Natural killer cell (primary cell): ENCODE measurements around the gene TIGD1. TPM values are rescaled to one million over a fixed set of nuclear protein-coding genes. Genes with fewer than 3 reads are reported as not detected.

Experiments
- ATAC-seq, 3 donors: fragments of 150-1000 bp in 2 of 3; fragments of 200-7000 bp in 1 of 3; cut with Tn5 transposase; 1 replicate in 1 of 3; 2 replicates in 2 of 3; pipeline ENCODE4 v1.10.0; 2021; ENCODE audit warnings: mild to moderate bottlenecking in 2 of 3, moderate library complexity in 2 of 3
- DNase-seq, 2 donors: peaks; one replicate each; pipeline versions ENCODE4 v3.0.0 to v3.0.0-alpha.2; 2013 to 2021; ENCODE audit warnings: mixed read lengths in 1 of 2
- H3K27ac ChIP-seq: one replicate; pipeline ENCODE4 v1.5.1; 2013; ENCODE audit warnings: mild to moderate bottlenecking, low read length
- H3K27me3 ChIP-seq: one replicate; pipeline ENCODE4 v1.6.1; 2013; ENCODE audit warnings: low read length; ENCODE audit not compliant: control insufficient read depth, insufficient read depth
- H3K36me3 ChIP-seq: one replicate; pipeline ENCODE4 v1.6.1; 2013; ENCODE audit warnings: low read length; ENCODE audit not compliant: control insufficient read depth, insufficient read depth
- H3K4me1 ChIP-seq: one replicate; pipeline ENCODE4 v1.6.1; 2013; ENCODE audit warnings: low read length; ENCODE audit not compliant: control insufficient read depth, insufficient read depth
- H3K4me3 ChIP-seq: one replicate; pipeline ENCODE4 v1.5.1; 2013; ENCODE audit warnings: low read length
- H3K9me3 ChIP-seq: one replicate; pipeline ENCODE4 v1.6.1; 2013; ENCODE audit warnings: low read length; ENCODE audit not compliant: control insufficient read depth, insufficient read depth
- H3K27ac Mint-ChIP-seq, 2 donors: one replicate each; pipeline ENCODE4 v1.8.0; 2022; ENCODE audit warnings: mild to moderate bottlenecking in 2 of 2, mixed read lengths in 2 of 2, moderate library complexity in 1 of 2
- H3K27me3 Mint-ChIP-seq, 2 donors: one replicate each; pipeline ENCODE4 v1.8.0; 2022; ENCODE audit warnings: low read depth in 2 of 2, mixed read lengths in 2 of 2
- H3K36me3 Mint-ChIP-seq: one replicate; pipeline ENCODE4 v1.8.0; 2022; ENCODE audit warnings: mixed read lengths
- H3K4me1 Mint-ChIP-seq, 2 donors: one replicate each; pipeline ENCODE4 v1.8.0; 2022; ENCODE audit warnings: mixed read lengths in 2 of 2
- H3K4me3 Mint-ChIP-seq: one replicate; pipeline ENCODE4 v1.8.0; 2022; ENCODE audit warnings: mild to moderate bottlenecking, moderate library complexity, mixed read lengths
- H3K9me3 Mint-ChIP-seq, 2 donors: one replicate each; pipeline ENCODE4 v1.8.0; 2022; ENCODE audit warnings: mixed read lengths in 2 of 2
- WGBS: methylation state at CpG from one replicate; pipeline ENCODE4 v1.1.7; 2013; ENCODE audit warnings: missing lambda C conversion rate; ENCODE audit not compliant: insufficient coverage; 5-methylcytosine and 5-hydroxymethylcytosine counted together
- intact Hi-C: fragments of 100-400 bp; cut with micrococcal nuclease; formaldehyde crosslinking; loops from one replicate; pipeline ENCODE4 v1.14.2; 2022
- total RNA-seq, 4 donors: library from RNA; stranded (reverse); fragments of 120-200 nt in 1 of 4; gene quantifications; one replicate each; pipeline versions ENCODE4 v1.2.3 to v1.2.4, GENCODE V29; 2013 to 2022
- TF ChIP-seq, protein P1 (sequence below): fragments of 200-600 bp; IDR thresholded peaks from one replicate; pipeline ENCODE4 v1.8.0; 2022; ENCODE audit warnings: antibody characterized with exemption

TIGD1 gene
- total RNA-seq, 3 donors from 2014 or later (not counting 1 experiment from before 2014, with no cell fraction given), result 10.6 to 13.2 (median 12.4) TPM

DNA sequence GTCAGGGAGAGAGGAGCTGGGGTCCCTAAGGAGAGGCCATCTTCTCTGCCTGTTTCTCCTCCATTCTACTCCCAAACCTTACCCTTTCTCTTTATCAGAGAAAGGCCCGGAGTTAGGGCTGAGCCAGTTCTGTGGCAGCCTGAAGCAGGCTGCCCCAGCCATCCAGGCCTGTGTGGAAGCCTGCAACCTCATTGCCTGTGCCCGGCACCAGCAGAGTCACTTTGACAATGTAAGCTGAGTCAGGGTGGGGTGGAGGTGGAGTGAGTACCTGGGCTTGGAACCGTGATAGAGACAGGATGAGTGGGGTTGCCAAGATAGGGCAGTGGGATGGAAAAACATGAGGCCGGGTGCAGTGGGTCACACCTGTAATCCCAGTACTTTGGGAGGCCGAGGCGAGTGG, 5.7 kb downstream of the TIGD1 start:
- H3K27me3 ChIP-seq, result no peaks in the 10 kb centered on the region
- ATAC-seq (no peak), DNase-seq (no peak)
- Mint-ChIP-seq H3K4me3 (no peak overlapping the region), H3K4me1 (peaks cover 22 to 27% of the 10 kb centered on the region in 2 donors), H3K27ac (peak overlapping the region in 1 of 2 donors; percentile 20), H3K27me3 (peaks cover 0 to 2% of the 10 kb centered on the region in 2 donors), H3K9me3 (peaks cover 0 to 2% of the 10 kb centered on the region in 2 donors), H3K36me3 (no peaks in the 10 kb centered on the region)
- H3K4me1 ChIP-seq, result peaks cover 9% of the 10 kb centered on the region
- no peaks in the 10 kb centered on the region for H3K9me3 ChIP-seq
- H3K36me3 ChIP-seq, result peaks cover 3% of the 10 kb centered on the region
- WGBS, result 87% methylated on average over 4 of the region's 6 CpGs
- TF ChIP-seq, protein P1, sequence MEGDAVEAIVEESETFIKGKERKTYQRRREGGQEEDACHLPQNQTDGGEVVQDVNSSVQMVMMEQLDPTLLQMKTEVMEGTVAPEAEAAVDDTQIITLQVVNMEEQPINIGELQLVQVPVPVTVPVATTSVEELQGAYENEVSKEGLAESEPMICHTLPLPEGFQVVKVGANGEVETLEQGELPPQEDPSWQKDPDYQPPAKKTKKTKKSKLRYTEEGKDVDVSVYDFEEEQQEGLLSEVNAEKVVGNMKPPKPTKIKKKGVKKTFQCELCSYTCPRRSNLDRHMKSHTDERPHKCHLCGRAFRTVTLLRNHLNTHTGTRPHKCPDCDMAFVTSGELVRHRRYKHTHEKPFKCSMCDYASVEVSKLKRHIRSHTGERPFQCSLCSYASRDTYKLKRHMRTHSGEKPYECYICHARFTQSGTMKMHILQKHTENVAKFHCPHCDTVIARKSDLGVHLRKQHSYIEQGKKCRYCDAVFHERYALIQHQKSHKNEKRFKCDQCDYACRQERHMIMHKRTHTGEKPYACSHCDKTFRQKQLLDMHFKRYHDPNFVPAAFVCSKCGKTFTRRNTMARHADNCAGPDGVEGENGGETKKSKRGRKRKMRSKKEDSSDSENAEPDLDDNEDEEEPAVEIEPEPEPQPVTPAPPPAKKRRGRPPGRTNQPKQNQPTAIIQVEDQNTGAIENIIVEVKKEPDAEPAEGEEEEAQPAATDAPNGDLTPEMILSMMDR, result no peak
- no peak overlapping the region for H3K4me3 ChIP-seq
- intact Hi-C loops, result no loop called here
- H3K27ac ChIP-seq, result no peak overlapping the region

DNA sequence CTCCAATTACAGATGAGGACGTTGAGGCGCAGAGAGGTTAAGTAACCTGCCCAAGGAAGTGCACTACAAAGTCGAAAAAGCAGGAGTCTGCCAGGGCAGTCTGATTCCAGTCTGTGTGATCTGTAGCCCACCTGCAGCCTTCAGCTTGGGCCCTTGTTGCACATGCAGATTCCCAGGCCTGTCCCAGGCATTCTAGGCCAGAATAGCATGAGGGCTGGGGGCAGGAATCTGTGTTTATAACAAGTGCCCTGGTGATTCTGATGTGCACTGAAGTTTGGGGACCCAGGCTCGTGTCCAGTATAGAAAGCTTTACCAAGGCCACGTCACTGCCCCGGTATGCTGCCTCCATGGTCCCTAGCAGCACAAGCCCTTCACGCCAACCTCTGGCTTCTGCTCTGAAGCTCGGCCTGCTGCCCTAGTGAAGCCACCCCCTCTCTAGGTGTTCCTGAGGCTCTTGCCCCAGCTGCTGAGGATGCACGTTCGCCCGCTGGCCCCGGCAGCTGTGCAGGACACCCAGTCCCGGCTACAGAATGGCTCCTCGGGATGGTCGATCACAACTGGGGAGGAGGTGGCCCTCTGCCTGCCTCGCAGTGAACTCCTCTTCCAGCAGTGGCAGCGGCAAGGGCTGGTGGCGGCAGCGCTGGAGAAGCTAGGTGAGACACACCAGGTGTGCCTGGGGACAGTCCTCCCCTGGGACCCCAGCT, 6.3 kb downstream of the TIGD1 start:
- TF ChIP-seq, protein P1, result no peak
- Mint-ChIP-seq H3K27me3 (peaks cover 0 to 4% of the 10 kb centered on the region in 2 donors), H3K36me3 (no peaks in the 10 kb centered on the region), H3K4me3 (no peak overlapping the region), H3K27ac (peak overlapping the region in 1 of 2 donors; percentile 20), H3K4me1 (peaks cover 16 to 23% of the 10 kb centered on the region in 2 donors), H3K9me3 (peaks cover 0 to 2% of the 10 kb centered on the region in 2 donors)
- Histone ChIP-seq H3K27ac (no peak overlapping the region), H3K4me3 (no peak overlapping the region), H3K4me1 (peaks cover 11% of the 10 kb centered on the region), H3K36me3 (peaks cover 3% of the 10 kb centered on the region), H3K9me3 (no peaks in the 10 kb centered on the region), H3K27me3 (no peaks in the 10 kb centered on the region)
- intact Hi-C loops, result no loop called here
- WGBS, result 96% methylated on average over 19 of the region's 19 CpGs
- no peak for ATAC-seq
- DNase-seq, result no peak

DNA sequence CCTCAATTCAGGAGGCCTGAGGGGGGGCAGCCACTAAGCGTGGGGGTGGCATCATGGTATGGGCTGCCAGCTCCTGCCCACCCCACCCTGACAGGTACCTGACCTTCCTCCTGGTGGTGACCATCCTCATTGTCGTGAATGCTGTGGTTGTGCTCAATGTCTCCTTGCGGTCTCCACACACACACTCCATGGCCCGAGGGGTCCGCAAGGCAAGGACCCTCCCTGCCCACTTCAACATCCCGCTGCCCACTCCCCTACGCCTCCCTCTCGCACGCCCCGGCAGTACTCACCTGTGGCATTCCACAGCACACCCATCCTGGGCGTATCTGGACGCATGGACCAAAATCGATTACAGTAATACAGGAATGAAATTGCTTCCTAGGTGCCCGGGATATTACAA, 6.9 kb downstream of the TIGD1 start:
- intact Hi-C loops, result no loop called here
- WGBS, result 93% methylated on average over 13 of the region's 14 CpGs
- Mint-ChIP-seq H3K36me3 (no peaks in the 10 kb centered on the region), H3K27me3 (peaks cover 0 to 8% of the 10 kb centered on the region in 2 donors), H3K9me3 (peaks cover 0 to under 1% of the 10 kb centered on the region in 2 donors), H3K27ac (no peak overlapping the region), H3K4me1 (peaks cover 11 to 20% of the 10 kb centered on the region in 2 donors), H3K4me3 (no peak overlapping the region)
- peaks cover 3% of the 10 kb centered on the region for H3K36me3 ChIP-seq
- no peak overlapping the region for H3K4me3 ChIP-seq
- peaks cover 13% of the 10 kb centered on the region for H3K4me1 ChIP-seq
- H3K9me3 ChIP-seq, result no peaks in the 10 kb centered on the region
- no peak overlapping the region for H3K27ac ChIP-seq
- H3K27me3 ChIP-seq, result no peaks in the 10 kb centered on the region
- DNase-seq (no peak), ATAC-seq (no peak)
- TF ChIP-seq, protein P1, result no peak
